ENCODE measurements around the gene TXNRD2.
A peak's percentile ranks its signal among the peaks of the same experiment; 100 is the strongest.

The TXNRD2 gene

GRCh38 chr22:19986011-19986409 lies 44.4 kb upstream of the TXNRD2 start:
- Histone ChIP-seq H3K4me1 (ENCODE audit: control insufficient read depth, insufficient read depth, low read length, unreplicated experiment) (peaks cover 12% of the 10 kb centered on the region), H3K4me3 (ENCODE audit: low read depth, low read length) (peak overlapping the region; percentile 77), H3K79me2 (ENCODE audit: control insufficient read depth, insufficient read depth, low read length, unreplicated experiment) (no peaks in the 10 kb centered on the region), H3K27ac (ENCODE audit: low read depth, low read length) (no peak overlapping the region), H2AFZ (ENCODE audit: low read length, unreplicated experiment) (no peak overlapping the region), H3K36me3 (ENCODE audit: insufficient read depth, low read length) (no peaks in the 10 kb centered on the region), H3K27me3 (ENCODE audit: insufficient read depth, low read length) (no peaks in the 10 kb centered on the region)

- no peaks in the 10 kb centered on the region for H3K27me3 ChIP-seq (ENCODE audit: insufficient read depth, low read length)
- H3K27ac ChIP-seq (ENCODE audit: low read depth, low read length), result no peak overlapping the region
- peaks cover 12% of the 10 kb centered on the region for H3K4me1 ChIP-seq (ENCODE audit: control insufficient read depth, insufficient read depth, low read length, unreplicated experiment)
These were observed 43.5 kb upstream of the TXNRD2 start for GRCh38 chr22:19984851-19985811.

GRCh38 chr22:19984201-19984753 lies 42.7 kb upstream of the TXNRD2 start:
- Histone ChIP-seq H3K36me3 (ENCODE audit: insufficient read depth, low read length) (no peaks in the 10 kb centered on the region), H3K4me3 (ENCODE audit: low read depth, low read length) (no peak overlapping the region), H3K27me3 (ENCODE audit: insufficient read depth, low read length) (no peaks in the 10 kb centered on the region), H3K4me1 (ENCODE audit: control insufficient read depth, insufficient read depth, low read length, unreplicated experiment) (peaks cover 12% of the 10 kb centered on the region), H3K79me2 (ENCODE audit: control insufficient read depth, insufficient read depth, low read length, unreplicated experiment) (no peaks in the 10 kb centered on the region), H2AFZ (ENCODE audit: low read length, unreplicated experiment) (no peak overlapping the region), H3K27ac (ENCODE audit: low read depth, low read length) (no peak overlapping the region)

More at GRCh38 chr22:19984851-19985811, 43.5 kb upstream of the TXNRD2 start:
- Histone ChIP-seq H3K79me2 (ENCODE audit: control insufficient read depth, insufficient read depth, low read length, unreplicated experiment) (no peaks in the 10 kb centered on the region), H3K4me3 (ENCODE audit: low read depth, low read length) (no peak overlapping the region), H2AFZ (ENCODE audit: low read length, unreplicated experiment) (no peak overlapping the region), H3K36me3 (ENCODE audit: insufficient read depth, low read length) (no peaks in the 10 kb centered on the region)

DNA sequence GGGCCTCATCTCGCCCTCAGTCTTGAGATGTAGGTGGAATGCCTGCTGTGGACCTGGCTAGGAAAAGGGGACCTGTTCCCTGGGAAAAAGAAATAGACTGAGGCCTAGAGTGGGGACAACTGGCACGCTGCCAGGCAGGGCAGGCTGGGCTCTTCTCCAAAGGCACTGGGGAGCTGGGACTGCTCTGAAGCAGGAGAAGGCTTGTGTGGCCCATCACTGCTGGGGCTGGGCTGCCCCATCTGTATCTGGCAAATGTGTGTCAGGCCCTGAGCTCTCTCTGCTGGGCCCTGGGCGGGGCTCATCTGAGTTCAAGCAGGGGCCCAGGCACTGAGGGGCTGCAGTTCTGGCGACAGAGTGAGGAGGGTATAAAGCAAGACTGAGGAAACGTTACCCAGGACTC lies 42.1 kb upstream of the TXNRD2 start:
- no peak overlapping the region for H2AFZ ChIP-seq (ENCODE audit: low read length, unreplicated experiment)
- H3K4me1 ChIP-seq (ENCODE audit: control insufficient read depth, insufficient read depth, low read length, unreplicated experiment), result peaks cover 12% of the 10 kb centered on the region
- no peaks in the 10 kb centered on the region for H3K36me3 ChIP-seq (ENCODE audit: insufficient read depth, low read length)
- H3K27me3 ChIP-seq (ENCODE audit: insufficient read depth, low read length), result no peaks in the 10 kb centered on the region
- H3K79me2 ChIP-seq (ENCODE audit: control insufficient read depth, insufficient read depth, low read length, unreplicated experiment), result no peaks in the 10 kb centered on the region
- no peak overlapping the region for H3K27ac ChIP-seq (ENCODE audit: low read depth, low read length)
- no peak overlapping the region for H3K4me3 ChIP-seq (ENCODE audit: low read depth, low read length)

DNA sequence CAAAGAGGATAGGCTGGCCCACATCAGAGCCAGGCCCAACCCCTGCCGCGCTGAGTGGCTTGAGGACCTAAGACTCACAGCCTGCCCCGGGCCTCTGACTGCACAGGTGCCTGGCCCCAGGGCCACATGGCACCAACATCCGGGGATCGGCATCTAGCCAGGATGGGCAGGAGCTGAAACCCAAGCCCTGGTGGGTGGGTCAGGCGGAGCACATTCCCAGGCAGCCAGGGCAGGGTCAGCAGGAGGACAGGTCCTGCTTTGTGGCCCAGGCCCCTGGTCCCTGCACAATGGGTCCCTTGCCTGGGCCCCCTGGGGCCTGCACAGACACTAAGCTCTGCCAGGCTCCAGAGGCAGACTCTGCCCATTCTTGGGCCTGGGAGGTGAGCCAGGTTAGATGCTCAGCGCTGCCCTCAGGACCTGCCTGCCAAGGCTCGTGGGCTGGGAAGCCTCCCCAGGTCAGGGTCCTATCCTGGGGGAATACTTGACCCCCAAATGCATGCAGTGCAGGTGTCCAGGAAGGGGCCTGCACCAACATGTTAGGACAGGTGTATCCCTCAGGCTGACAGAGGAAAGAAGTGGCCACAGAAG lies 41.5 kb upstream of the TXNRD2 start:
- Histone ChIP-seq H3K27me3 (ENCODE audit: insufficient read depth, low read length) (no peaks in the 10 kb centered on the region), H3K4me3 (ENCODE audit: low read depth, low read length) (no peak overlapping the region), H3K36me3 (ENCODE audit: insufficient read depth, low read length) (no peaks in the 10 kb centered on the region), H3K79me2 (ENCODE audit: control insufficient read depth, insufficient read depth, low read length, unreplicated experiment) (no peaks in the 10 kb centered on the region), H3K4me1 (ENCODE audit: control insufficient read depth, insufficient read depth, low read length, unreplicated experiment) (peaks cover 12% of the 10 kb centered on the region), H3K27ac (ENCODE audit: low read depth, low read length) (no peak overlapping the region), H2AFZ (ENCODE audit: low read length, unreplicated experiment) (no peak overlapping the region)

DNA sequence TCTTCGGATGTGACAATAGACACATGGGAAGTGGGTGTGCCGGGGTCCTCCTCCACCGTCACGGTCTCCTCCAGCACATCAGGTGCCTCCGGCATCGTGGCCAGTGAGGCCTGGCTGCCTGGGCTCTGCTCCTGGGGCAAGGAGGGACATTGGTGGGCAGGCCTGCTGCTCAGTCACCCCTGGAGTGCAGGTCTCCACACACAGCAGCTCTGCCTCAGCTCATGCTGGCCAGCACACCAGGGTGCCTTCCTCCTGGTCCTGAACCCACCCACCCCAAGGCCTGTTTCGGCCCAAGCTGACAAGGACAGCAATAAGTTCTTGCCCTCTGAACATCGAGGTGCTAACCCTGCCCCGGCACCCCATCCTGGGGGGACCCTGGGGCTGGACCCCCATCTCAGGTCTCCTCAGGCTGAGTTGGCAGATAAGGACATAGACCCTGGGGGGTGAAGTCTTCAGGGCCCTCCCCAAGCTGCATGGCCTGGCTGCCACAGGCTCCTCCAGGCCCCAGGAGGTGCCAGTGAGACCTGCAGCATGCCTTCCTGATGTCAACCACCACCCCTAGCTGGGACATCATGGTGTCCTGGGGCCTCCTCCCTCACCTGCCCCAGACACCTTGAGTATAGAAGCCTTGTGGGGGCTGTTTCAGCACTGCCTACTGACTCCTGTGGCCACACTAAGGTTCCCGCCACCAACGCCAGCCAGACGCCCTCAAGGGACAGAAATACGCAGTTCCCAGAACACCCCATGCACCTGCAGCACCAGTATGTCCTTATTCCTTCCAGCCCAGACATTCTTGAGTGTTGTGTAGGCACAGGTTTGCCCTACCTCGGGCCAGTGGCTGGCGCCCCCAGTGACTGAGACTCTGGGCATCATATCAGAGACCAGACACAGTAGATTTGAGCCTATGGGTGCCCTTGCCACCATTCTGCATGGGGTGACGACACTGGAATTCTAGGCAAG lies 40.6 kb upstream of the TXNRD2 start:
- Histone ChIP-seq H3K27me3 (ENCODE audit: insufficient read depth, low read length) (no peaks in the 10 kb centered on the region), H3K79me2 (ENCODE audit: control insufficient read depth, insufficient read depth, low read length, unreplicated experiment) (no peaks in the 10 kb centered on the region), H3K4me1 (ENCODE audit: control insufficient read depth, insufficient read depth, low read length, unreplicated experiment) (peaks cover 12% of the 10 kb centered on the region), H3K27ac (ENCODE audit: low read depth, low read length) (no peak overlapping the region), H3K36me3 (ENCODE audit: insufficient read depth, low read length) (no peaks in the 10 kb centered on the region), H2AFZ (ENCODE audit: low read length, unreplicated experiment) (no peak overlapping the region), H3K4me3 (ENCODE audit: low read depth, low read length) (no peak overlapping the region)

DNA sequence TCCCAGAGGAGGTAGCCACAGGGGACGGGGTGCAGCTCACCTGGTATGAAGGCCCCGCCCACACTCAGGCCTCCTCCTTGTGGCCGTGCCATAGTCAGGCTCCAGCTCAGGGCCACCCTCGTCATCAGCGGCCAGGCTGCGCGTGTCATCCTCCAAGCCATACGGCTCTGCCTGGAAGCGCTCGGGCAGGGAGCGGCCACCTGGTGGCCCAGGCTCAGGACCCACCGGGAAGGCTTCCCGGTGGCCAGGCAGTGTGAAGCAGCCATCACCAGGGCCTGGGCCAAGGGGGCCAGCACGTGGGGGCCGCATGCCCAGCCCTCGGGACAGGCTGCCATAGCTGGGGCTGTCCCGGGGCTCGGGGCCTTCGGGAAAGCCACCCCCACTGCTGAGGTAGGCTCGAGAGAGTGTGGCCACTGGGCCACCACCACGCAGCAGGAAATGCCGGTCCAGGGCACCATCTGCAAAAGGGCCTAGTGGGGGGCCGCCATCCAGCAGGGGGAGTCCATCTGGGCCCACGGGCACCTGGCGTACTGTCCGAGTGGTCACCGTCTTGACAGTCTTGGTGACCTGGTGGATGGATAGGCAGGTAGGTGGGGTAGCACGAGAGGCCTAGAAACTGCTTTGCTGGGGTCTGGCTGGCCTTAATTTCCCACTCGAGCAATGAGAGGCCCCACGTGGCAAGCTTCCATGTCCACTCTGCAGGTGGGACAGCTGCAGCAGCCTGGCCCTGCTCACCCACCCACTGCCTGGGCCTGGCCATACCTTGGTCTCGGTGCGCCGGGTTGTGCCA lies 39.7 kb upstream of the TXNRD2 start:
- H3K4me3 ChIP-seq (ENCODE audit: low read depth, low read length), result no peak overlapping the region
- no peak overlapping the region for H3K27ac ChIP-seq (ENCODE audit: low read depth, low read length)
- H3K4me1 ChIP-seq (ENCODE audit: control insufficient read depth, insufficient read depth, low read length, unreplicated experiment), result peaks cover 12% of the 10 kb centered on the region
- H3K27me3 ChIP-seq (ENCODE audit: insufficient read depth, low read length), result no peaks in the 10 kb centered on the region
- H2AFZ ChIP-seq (ENCODE audit: low read length, unreplicated experiment), result no peak overlapping the region
- H3K79me2 ChIP-seq (ENCODE audit: control insufficient read depth, insufficient read depth, low read length, unreplicated experiment), result no peaks in the 10 kb centered on the region
- no peaks in the 10 kb centered on the region for H3K36me3 ChIP-seq (ENCODE audit: insufficient read depth, low read length)

GRCh38 chr22:19980766-19981165 lies 39.1 kb upstream of the TXNRD2 start:
- peaks cover 12% of the 10 kb centered on the region for H3K4me1 ChIP-seq (ENCODE audit: control insufficient read depth, insufficient read depth, low read length, unreplicated experiment)
- H3K27ac ChIP-seq (ENCODE audit: low read depth, low read length), result no peak overlapping the region
- H3K79me2 ChIP-seq (ENCODE audit: control insufficient read depth, insufficient read depth, low read length, unreplicated experiment), result no peaks in the 10 kb centered on the region
- H3K27me3 ChIP-seq (ENCODE audit: insufficient read depth, low read length), result no peaks in the 10 kb centered on the region
- H3K4me3 ChIP-seq (ENCODE audit: low read depth, low read length), result no peak overlapping the region
- H2AFZ ChIP-seq (ENCODE audit: low read length, unreplicated experiment), result no peak overlapping the region
- H3K36me3 ChIP-seq (ENCODE audit: insufficient read depth, low read length), result no peaks in the 10 kb centered on the region

DNA sequence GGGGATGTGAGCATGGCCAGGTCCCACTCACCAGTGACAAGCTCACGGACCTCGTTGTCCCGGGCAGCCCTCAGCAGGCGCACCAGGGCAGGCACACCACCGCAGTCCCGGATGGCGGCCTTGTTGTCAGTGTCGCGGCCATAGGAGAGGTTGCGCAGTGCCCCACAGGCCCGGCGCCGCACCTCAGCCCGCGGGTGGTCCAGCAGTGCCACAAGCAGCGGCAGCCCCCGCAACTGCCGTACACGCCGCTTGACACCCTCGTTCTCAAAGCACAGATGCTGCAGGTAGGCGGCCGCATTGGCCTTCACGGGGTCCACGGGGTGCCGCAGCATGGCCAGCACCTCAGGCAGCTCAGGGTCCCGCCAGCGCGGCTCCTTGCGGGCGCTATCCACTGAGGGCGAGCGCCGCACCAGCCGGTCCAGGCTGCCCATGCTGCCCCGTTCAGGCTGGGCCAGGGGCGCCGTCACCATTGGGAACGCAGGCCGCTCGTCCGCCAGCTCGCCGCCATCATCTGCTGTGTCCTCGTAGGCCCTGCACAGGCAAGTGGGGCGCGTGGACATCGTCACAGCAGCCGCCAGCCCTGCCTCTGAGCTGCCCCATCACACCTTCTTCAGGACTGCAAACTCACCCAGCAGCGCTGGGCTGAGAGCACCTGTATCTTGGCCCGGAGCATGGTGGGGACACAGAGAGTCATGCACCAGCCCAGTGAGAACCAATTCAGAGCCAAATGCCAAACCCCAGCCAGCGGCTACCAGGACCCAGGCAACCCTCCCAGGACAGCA lies 38.3 kb upstream of the TXNRD2 start:
- no peak overlapping the region for H3K4me3 ChIP-seq (ENCODE audit: low read depth, low read length)
- H3K4me1 ChIP-seq (ENCODE audit: control insufficient read depth, insufficient read depth, low read length, unreplicated experiment), result peaks cover 12% of the 10 kb centered on the region
- no peaks in the 10 kb centered on the region for H3K27me3 ChIP-seq (ENCODE audit: insufficient read depth, low read length)
- H3K79me2 ChIP-seq (ENCODE audit: control insufficient read depth, insufficient read depth, low read length, unreplicated experiment), result no peaks in the 10 kb centered on the region
- H3K27ac ChIP-seq (ENCODE audit: low read depth, low read length), result no peak overlapping the region
- no peak overlapping the region for H2AFZ ChIP-seq (ENCODE audit: low read length, unreplicated experiment)
- no peaks in the 10 kb centered on the region for H3K36me3 ChIP-seq (ENCODE audit: insufficient read depth, low read length)
